ENCODE results near the gene CUTC.

- TF ChIP-seq CTCF (IDR thresholded peaks at IDR 0.05; ENCODE audit: poor library complexity) (no peak), EZH2phosphoT487 (IDR thresholded peaks at IDR 0.05; ENCODE audit: low read depth, severe bottlenecking, unreplicated experiment) (no peak), EZH2 (IDR thresholded peaks at IDR 0.05; ENCODE audit: borderline replicate concordance) (no peak)
Observed at GRCh38 chr10:99754670-99755069, 22.6 kb downstream of the CUTC start.
